ENCODE data around the gene SALL4.

DNA sequence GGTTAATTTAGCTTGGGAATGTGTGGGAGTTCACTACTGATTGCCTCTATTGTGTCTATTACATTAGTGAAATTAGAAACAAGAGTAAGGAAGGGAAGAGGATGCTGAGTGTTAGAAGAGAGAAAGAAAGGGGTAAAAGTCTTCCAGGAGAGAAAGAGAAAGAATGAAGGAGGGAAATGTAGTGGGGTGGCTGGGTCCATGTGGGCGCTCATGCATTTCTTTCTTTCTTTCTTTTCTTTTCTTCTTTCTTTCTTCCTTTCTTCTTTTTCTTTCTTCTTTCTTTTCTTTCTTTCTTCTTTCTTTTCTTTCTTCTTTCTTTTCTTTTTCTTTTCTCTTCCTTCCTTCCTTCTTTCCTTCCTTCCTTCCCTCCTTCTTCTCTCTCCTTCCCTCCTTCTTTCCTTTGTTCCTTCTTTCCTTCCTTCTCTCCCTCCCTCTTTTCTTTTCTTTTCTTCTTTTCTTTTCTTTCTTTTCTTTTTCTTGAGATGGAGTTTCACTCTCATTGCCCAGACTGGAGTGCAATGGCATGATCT, 16.2 kb upstream of the SALL4 start:
- no peak for TF ChIP-seq SUZ12 (IDR thresholded peaks at IDR 0.05; ENCODE audit: extremely low read depth, insufficient read depth, insufficient read length)
- TF ChIP-seq ZNF274 (IDR thresholded peaks at IDR 0.05; ENCODE audit: low read depth, low read length) = no peak
- no peak for TF ChIP-seq YY1 (IDR thresholded peaks at IDR 0.05; ENCODE audit: insufficient read depth, insufficient read length)

Data from NT2/D1 (cell line).